Keratinocyte (primary cell): Measurements from ENCODE around the gene DYNLRB1.

ENCODE experiments used
- CTCF ChIP-seq, 3 experiments: IDR thresholded peaks in 1 of 3; conservative IDR thresholded peaks in 1 of 3; optimal IDR thresholded peaks in 1 of 3; 2 replicates in 2 of 3; 3 replicates in 1 of 3; pipeline versions ENCODE3 to v1.5.1; 2011; ENCODE audit warnings: low read length in 3 of 3, mild to moderate bottlenecking in 3 of 3, moderate library complexity in 2 of 3, control low read depth in 1 of 3, inconsistent platforms in 1 of 3; ENCODE audit not compliant: insufficient read depth in 2 of 3; ENCODE audit errors: extremely low read depth in 1 of 3
- EZH2 ChIP-seq: IDR thresholded peaks from one replicate; pipeline ENCODE4 v1.6.1; 2012; ENCODE audit warnings: inconsistent platforms, mild to moderate bottlenecking, low read length, moderate library complexity

GRCh38 chr20:34583544-34583943 is 67.3 kb downstream of the DYNLRB1 start:
- TF ChIP-seq CTCF (optimal IDR thresholded peaks at IDR 0.05 in 1 of 3, IDR thresholded peaks at IDR 0.05 in 1 of 3, conservative IDR thresholded peaks at IDR 0.05 in 1 of 3; ENCODE audit: extremely low read depth in 1 of 3, insufficient read depth in 2 of 3, low read length in 3 of 3) (no peak), EZH2 (no peak)
